HG03060 (cell line): ENCODE measurements around the gene EN1.

ENCODE experiments used
- ATAC-seq: cut with Tn5 transposase; IDR thresholded peaks from one replicate; pipeline ENCODE4 v1.9.1; 2021; ENCODE audit warnings: low read depth, moderate number of reproducible peaks; ENCODE audit not compliant: unreplicated experiment

EN1 gene

DNA sequence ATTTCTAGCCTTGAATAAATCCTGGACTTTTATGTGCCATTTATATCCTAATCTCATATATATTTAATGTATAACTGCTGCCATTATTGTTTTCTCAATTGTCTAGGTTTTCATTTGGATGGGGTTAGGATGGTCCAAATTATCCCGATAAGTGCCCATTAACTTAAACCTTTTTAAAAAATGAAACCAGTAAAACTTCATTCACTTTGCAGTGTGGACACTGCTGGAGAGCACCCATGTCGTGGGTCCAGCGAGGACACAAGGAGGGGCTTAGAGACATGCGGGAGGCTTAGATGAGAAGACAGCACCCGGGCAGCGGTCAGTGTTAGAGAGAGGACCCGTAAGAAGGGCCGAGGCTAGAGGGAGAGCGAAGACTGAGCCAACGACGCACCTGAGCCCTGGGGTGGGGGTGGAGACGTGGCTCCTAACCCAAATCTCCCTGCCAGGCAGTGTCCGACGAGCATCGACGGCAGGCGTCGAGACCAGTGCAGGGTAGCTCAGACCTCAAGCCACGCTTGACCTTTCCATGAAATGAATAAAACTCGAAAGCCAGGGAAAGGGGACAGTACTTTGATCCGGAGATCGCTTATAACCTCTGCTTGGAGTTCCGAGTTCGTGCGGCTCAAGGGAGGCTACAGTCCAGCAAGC is 9.0 kb upstream of the EN1 start:
- no peak for ATAC-seq

DNA sequence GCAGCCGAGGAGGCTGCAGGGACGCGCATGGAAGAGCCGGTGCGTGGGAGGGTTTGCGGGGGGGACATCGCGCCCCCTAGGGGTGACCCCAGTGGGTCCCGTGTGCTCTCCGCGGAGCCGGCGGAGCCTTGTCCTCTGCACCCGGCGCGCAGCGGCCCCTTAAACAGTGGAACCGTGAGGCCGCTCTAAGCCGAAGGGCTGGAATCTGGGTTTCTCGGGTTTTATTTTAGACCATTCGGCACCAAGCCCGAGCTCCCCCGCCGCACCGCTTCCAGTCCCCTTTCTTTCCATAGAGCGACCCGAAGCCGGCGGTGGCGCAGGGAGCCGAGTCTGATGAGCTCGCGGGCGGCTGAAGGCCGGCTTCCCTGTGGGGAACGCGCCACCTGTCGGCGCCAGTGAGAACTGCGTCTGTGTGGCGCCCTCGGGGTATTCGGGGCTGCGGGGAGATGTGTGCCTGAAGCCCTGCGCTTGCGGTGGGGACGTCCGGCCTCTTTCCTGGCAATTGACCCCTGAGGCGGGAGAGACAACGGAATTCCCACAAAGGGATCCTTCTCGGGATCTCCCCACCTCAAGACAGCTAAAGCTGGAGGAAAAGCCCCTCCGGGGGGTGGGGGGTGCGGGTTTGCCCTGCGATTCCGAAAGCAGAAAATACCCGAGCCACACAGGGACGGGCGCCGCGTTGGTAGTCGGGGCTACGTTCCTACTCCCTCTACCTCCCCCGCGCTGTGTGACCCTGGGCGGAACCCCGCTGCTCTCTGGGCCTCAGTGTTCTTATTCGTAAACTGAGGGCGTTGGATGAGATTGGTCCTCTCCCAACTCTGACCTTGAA is 8.2 kb upstream of the EN1 start:
- peak; percentile 56 for ATAC-seq

DNA sequence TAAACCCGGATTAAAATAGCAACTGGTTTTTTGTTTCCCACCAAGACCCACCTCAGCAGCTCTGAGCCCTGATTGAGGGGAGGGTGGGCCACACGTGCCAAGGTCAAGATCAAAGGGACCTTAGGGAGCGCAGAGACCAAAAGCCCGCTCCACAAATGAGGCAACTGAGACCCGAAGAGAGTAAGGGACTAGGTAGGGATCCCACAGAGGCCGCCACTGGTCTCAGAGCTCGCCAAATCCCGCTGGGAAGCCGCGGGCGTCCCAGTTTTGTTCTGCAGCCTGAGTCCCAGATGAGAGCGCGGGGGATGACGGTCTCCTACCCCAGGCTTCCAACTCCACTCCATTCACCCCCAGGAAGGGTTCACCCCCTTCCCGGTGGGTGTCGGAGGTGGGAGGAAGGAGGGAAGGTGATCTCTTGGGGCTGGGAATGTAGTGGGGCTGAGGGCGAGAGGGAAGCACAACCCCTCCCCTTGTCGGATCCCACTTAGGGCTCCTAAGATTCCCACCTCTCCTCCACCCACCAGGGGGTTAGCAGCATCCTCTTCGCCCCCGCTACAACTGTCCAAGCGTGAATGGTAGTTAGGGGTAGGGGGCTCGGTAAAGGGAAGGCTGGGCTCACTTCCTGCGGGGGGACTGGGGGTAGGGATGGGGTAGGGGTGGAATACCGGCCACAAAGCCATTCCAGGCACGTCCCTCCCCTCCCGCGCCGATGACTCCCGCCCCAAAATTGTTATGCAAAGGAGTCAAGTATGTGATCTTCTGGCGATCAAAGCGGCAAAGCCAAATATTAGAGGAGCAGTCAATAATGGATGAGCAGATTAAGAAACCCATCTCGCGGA is 7.3 kb upstream of the EN1 start:
- no peak for ATAC-seq

DNA sequence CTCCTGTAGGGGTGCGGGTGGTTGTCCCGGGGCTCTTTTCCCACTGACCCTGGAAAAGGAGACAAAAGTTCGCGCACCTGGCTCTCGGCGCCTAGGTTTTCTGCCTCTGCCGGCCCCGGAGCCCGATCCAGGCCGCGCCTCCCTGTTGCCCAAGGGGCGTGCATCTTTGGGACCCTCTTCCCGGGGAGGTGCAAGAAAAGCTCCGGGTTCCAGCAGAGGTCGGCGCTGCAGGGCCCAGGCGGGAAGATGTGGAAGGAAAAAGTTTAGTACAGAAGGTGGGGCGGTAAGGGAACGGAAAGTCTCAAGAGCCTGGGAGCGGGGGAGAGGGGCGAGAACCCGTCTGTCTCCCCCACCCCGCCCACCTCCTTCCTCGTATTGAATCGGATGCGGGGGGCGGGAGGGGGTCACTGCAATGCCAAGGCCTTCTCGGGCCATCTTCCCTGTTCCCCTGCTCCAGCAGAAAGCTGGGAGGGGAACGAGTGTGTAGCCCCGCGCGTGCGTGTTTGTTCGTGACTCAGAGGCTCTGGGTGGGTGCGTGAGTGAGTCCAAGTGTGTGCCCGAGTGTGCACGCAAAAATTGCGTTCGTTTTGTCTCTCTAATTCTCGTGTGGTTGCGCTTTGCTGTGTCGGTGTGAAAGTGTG is 6.3 kb upstream of the EN1 start:
- ATAC-seq: no peak

DNA sequence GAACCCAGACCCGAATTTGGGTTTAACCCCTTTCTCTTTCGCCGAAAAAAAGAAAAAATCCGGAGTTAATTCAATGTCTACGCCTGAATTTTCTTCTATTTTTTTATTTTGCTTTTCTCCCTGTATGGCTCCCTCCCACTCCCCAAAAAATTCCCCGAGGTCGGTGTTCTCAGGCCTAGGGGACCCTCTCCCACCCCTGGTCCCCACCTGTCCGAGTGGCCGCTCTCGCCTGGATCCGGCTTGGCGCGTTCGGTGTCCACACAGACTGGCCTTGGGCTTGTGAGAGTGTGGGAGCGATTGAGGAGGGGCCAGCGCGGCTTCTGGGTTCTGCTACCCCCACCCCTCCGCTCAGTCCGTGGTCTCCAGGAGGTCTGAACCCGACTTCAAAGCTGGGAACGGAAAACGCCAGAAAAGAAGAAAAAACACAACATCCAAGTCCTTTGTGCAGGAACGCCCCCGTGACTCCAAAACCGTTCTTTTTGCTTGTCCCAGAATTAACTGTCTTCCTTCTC is 5.7 kb upstream of the EN1 start:
- ATAC-seq: no peak

DNA sequence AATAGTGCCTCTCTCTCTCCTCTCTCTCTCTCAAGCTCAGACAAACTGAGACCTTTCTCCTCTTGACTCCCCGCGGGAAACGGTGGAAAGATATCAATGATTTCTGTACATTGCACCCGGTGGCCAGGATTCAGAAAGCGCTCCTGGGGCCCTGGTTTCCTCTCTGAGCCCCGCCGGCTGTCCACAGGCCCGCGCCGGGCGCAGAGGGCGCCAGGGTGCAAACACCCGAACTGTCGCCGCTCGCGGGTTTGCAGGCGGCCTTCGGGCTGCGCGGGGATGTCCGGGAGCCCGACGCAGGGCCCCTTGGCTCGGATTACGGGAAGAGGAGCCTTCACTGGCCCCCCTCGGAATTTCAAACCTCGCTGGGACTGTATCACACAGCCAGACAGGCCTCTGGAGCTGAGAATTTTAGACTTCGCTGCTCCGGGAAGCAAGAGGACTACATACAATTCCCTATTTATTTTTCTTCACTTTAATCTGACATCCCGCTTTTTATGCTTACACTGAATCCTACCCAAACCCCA is 5.2 kb upstream of the EN1 start:
- no peak for ATAC-seq

DNA sequence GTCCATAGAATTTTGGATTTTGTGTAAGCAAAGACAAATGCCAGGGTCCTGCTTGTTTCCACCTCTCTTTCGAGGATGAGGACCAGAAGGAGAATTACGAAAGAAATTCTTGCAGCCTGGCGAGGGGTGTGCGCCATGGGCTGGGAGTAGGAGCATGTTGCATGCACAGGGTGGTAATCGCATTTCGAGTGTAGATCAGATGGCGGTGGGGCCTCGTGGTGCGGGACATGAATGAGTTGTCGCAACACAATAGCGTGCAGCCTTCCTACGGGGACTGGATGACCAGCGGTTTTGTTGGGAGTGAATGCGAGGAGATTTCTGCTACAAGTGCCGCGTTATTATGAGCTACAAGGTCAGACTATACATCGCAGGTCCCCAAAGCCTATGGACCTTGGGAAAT is 4.2 kb upstream of the EN1 start:
- no peak for ATAC-seq

DNA sequence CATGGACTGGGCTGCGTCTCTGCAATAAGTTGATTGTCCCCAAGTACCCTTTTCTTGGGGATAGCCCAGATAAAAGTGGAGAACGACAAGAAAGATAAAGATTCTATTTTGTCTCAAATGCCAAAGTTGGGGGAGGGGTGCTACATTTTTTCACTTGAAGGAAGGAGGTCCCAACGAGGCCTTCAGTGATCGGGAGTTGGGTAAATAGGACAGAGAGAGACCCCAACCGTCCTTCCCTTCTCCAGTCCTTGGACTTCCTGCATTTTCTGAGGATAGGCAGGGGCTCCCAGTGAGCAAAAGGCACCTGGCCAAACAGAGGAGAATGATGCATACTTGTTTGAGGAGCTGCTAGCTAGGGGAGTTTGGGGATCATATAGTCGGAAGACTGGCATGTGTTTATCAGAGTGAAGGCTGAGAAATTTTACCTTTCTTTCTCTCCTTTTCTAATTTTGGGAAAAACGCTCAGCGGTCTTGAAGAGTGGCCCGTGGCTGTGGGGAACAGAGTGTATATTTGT is 3.5 kb upstream of the EN1 start:
- no peak for ATAC-seq

DNA sequence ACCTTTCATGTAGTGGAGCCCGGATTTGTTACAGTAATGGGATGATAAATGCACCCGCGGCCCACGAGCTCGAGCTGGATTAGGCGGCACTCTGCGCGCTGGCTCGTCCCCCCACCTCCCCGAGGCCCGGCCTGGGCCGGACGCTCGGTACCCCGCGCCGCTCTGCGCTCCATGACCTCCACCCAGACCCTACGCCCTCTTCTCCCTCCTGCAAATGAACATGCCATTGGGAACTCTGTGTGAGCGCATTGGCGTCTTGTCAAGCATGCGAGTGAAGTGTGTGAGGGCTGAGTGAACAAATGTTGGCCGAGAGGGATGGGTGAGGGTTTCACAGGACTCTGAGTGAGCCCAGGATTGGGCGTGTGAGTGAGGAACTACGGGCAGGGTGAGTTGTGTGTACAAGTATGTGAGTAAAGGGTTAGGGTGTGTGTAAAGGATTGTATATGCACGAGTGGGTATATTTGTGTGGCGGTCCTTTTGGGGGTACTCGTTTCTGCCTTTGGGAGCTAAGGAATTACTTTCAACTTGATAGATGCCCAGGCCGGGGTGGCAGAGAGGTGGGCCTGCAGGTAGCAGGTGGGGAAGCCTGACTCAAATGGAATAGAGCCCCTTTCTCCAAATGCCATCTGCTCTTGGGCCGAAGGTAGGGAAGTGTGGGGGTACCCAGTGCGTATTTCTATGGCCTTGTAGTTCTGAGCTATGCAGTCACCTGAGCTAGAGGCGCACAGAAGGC is 2.9 kb upstream of the EN1 start:
- no peak for ATAC-seq

DNA sequence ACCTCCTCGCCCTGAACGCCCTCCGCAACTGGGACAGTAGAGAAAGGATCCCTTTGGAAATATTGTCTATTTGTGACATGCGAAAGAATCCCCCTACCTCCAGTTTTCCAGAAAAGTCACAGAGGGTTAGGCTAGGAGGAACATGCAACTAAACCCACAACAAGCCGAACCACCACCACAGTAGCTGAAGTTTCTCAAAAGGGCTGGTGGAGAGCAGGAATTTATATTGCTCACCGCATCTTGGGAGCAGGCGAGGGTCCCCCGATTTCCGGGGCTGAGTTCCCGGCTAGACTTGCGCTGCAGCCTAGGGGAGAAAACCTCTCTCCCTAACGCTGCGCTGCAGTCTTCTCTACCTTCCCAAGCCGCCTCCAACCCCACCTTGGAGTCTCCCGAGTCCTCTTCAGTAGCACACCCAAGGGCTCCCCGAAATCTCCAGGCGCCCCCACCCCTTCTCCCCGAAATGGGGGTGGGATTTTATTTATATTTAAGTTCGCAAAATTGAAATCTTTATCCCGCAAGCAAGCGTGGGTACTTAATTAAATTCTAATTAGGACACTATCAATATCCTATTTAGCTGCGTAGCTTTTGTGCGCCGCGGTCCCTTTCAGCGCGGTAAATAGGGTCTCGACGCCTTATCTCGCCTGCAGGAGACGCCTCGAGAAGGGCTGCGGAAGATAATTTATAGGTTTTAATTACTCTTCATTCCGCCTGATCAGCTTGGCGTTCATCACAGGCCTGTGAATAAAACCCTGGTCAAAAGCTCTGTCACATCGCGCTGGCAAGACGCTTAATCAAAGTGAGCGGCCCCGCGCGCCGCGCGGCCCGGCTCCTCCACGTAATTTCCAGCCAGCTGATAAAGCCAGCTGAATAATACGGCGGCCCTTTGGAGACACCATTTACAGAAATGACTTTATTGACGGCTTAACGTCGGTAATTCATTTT is 2.0 kb upstream of the EN1 start:
- no peak for ATAC-seq

DNA sequence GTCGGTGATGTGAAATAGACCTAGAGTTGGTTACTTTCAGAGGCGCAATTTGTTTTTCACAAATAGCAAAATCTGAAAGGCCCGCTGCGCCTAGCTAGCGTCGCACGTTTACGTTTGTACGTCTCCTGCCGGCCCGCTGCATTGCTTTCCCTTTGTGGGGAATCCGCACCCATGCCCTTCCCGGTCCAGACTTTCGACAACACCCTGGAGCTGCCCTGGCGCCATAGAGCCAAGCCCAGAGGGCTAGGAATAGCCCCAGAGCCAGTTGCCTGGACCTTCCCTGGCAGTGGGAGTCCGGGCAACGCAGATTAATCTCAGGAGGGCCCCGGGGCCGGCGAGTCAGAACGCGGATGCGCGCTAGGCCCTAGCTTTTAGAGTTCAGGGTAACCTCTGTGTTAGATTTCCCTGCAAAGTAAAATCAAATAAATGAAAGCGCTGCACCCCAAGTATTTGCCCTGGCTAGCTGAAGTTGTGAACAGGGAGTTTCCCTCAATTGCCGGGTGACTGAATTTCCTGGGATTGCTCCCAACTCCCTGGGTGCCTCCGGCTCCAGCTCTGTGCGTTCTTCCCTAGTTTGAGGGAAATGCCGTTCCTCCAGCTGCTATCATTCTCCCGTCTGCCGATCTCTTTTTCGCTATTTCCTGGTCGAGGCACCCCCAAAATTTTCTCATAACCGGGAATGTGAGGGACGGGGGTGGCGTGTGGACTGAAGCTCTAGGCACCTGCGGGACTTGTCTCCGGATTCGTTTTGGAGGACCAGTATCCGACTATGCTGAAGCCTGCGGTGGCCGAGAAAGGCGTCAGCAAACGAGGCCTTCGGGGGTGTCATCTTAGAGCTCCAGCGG is 1.2 kb upstream of the EN1 start:
- ATAC-seq: no peak

DNA sequence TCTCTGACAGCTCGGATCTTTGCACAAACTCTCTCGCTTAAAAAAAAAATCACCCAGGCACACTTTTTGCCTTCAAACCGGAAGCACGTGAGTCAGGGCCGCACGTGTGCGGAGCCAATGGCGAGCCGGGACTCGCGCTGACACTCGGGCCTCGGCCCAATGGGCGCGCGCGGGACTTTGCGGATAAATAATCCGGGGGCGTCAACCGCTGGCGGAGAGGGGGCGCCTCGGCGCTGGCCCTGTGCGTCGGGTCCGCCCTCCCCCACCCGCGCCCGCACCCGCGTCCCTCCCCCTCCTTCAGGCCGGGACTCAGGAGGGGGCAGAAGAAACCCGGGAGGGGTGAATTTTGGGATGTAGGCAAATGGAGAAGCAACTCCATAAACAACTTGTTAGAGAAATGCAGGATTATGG is 319 bp upstream of the EN1 start:
- no peak for ATAC-seq

DNA sequence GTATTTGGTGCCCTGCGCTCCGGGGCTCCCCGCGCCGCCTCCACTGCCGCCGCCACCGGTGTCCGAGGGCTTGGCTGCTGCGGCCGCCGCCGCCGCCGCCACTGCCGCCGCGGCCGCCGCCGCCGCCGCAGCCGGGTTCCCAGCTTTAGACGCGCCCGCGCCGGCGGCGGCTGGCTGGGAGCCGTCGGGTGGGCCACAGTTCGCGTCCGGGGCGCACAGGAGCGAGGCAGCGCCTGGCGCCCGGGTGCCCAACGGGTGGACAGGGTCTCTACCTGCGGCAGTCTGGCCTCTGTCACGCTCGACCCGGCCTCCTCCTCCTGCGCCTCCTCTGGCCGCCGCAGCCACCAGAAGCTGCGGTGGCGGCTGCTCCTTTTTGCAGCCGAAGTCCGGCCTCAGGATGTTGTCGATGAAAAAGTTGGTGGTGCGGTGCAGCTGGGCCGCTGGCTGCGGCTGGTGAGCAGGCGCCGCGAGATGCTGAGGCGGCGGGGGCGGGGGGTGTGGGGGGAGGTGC is 951 bp downstream of the EN1 start:
- no peak for ATAC-seq

DNA sequence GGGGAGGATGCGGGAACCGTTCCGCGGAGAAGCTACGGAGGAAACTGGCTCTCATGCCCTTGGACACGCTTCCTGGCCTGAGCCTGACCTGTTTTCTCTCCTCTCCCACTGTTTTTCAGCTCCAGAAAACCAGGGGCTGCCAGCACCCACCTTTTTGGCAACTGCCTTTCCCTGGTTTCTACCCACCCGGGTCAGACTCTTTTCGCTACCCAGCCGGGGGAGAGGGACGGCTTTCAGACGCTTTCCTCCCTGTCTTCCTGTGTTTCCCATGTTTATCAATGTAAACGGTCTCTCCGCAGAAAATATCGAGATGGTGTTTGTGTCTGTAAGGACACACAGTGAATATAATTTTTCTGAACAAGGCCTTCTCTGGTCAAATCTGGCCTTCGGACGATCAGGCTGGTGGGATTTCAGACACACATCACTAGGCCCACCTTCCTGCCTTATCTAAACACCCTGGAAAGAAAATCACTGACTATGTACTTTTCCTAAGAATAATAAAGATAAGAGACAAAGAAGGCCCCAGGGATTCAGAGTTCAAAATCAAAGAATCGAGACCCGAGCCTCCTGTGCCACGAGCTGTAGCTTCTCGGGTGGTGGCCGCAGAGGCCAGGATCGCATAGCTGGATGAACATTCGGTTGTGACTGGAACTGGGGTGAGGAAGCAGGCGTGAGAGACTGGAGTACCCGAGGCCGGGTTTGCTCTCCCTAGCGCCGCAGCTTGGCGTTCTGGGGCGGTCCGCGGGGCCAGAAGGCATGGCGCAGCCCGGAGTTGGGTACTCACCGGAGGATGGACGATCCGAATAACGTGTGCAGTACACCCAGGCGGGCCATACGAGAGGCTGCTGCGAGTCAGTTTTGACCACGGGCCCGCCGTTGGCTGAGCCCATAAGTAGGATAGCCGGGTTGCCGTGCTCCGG is 1.7 kb downstream of the EN1 start:
- no peak for ATAC-seq

DNA sequence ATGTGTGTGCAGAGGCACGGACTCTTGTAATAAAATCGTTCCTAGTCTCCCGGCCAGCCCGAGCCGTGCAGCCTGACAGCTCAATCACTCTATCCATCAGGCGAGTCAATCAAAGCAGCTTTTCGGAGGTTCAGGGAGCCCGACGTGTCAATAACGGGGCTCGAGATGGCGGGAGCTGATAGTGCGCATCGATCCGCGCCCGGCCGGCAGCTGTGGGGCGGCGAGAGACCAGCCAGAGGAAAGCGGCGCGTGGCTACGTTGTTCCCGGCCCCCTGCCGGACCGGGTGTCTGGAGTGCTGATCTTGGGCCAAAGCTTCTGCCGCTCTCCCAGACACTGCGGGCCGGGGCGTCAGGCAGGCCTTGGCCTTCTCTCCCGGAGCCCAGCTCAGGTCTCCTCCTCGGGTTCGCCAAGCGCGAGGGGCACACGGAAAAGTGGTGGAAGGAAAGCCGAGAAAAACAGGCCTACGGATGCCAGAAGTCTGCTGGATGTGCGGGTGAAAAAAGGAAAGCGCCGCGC is 2.4 kb downstream of the EN1 start:
- no peak for ATAC-seq
